ENCODE measurements around the gene DPH5. TPM values are rescaled to one million over a fixed set of nuclear protein-coding genes. Genes with fewer than 3 reads are reported as not detected.

Gene DPH5
- total and polyA plus RNA-seq, 10 of the 15 experiments (the other 5 are each of a cell fraction or from before 2014, with no cell fraction given), result 44.1 to 95.7 (median 66.4) TPM

DNA sequence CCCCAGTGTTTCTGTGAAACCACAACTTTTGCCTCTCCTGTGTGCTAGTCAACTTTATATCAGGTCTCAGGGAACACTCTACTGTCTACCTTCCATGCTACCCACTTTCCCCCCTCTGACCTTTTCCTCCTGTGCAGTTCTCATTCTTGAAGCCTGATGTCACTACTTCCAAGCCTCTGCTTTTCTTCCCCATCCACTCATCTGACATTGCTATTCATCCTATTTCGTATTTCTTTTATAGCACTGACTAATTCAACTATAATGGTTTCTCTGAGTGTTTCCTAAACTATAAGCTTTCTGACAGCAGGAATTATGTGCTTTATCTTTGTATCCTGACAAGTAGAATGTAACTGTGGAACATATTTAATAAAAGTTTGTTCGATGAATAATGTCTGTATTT lies 18.2 kb upstream of the DPH5 start:
- ChIA-PET POLR2A (no interaction called here), SMC1A (ENCODE audit: uncharacterized antibody, unreplicated experiment) (interaction anchor here (1.0 to 2.0 kb wide), 3 partner anchors 8 to 246 kb away, joined by 3 to 7 read pairs (median 5); no protein-coding TSS in a partner anchor)
- WGBS (ENCODE audit: insufficient coverage, insufficient replicate concordance, low lambda C conversion rate, missing lambda C conversion rate), result 95% methylated on average over 2 of the region's 2 CpGs

GRCh38 chr1:101041300-101041699 lies 15.7 kb upstream of the DPH5 start:
- Histone ChIP-seq H3K4me1 (ENCODE audit: control insufficient read depth, insufficient read depth, low read length) (no peaks in the 10 kb centered on the region), H2AFZ (ENCODE audit: control insufficient read depth, low read depth, low read length) (no peak overlapping the region), H3K9me3 (replicated peaks; ENCODE audit: control insufficient read depth, insufficient read depth, low read length) (peaks cover 21% of the 10 kb centered on the region), H3K4me3 (no peak overlapping the region), H3K27me3 (replicated peaks in 1 of 2; ENCODE audit: control insufficient read depth in 2 of 2, insufficient read depth in 2 of 2, low read length in 1 of 2) (no peaks in the 10 kb centered on the region), H3K4me2 (ENCODE audit: control insufficient read depth, insufficient read depth) (no peak overlapping the region), H3K36me3 (ENCODE audit: control insufficient read depth in 2 of 2, insufficient read depth in 2 of 2, low read length in 1 of 2) (peaks cover 0 to 13% of the 10 kb centered on the region in 2 experiments), H3K27ac (ENCODE audit: control insufficient read depth, insufficient read depth) (no peak overlapping the region), H3K9ac (ENCODE audit: control insufficient read depth, insufficient read depth, low read length) (no peak overlapping the region), H3K79me2 (ENCODE audit: control insufficient read depth, insufficient read depth, low read length) (no peaks in the 10 kb centered on the region), H4K20me1 (ENCODE audit: control insufficient read depth, insufficient read depth) (no peaks in the 10 kb centered on the region)
- ChIA-PET POLR2A (no interaction called here), CTCF (no interaction called here), SMC1A (ENCODE audit: uncharacterized antibody, unreplicated experiment) (interaction anchor here (0.6 kb wide), 1 partner anchor 75 kb away, joined by 3 read pairs; no protein-coding TSS in a partner anchor), RAD21 (ENCODE audit: unreplicated experiment) (no interaction called here)
- 100% methylated on average over 1 of the region's 1 CpG for WGBS (ENCODE audit: insufficient coverage, insufficient replicate concordance, low lambda C conversion rate, missing lambda C conversion rate)
- ATAC-seq (no peak), FAIRE-seq (no peak), DNase-seq (ENCODE audit: low read depth, low spot score) (no peak)
- TF ChIP-seq BCL11A (IDR thresholded peaks at IDR 0.05; ENCODE audit: low read depth, low read length) (no peak), SMARCA5 (IDR thresholded peaks at IDR 0.05) (no peak), PAX5 (IDR thresholded peaks at IDR 0.05; ENCODE audit: borderline replicate concordance, low read depth, low read length) (no peak), BACH1 (IDR thresholded peaks at IDR 0.05; ENCODE audit: borderline replicate concordance) (no peak), CHD2 (IDR thresholded peaks at IDR 0.05; ENCODE audit: borderline replicate concordance, low read depth, low read length) (no peak), NRF1 (conservative IDR thresholded peaks at IDR 0.05; ENCODE audit: low read depth, low read length) (no peak), ZNF274 (IDR thresholded peaks at IDR 0.05; ENCODE audit: insufficient read depth, insufficient read length) (no peak), SP1 (IDR thresholded peaks at IDR 0.05; ENCODE audit: low read depth, low read length) (no peak), STAT3 (IDR thresholded peaks at IDR 0.05; ENCODE audit: low read depth, low read length) (no peak), IRF5 (IDR thresholded peaks at IDR 0.05; ENCODE audit: borderline replicate concordance) (no peak)
- TF ChIP-seq, protein P1, sequence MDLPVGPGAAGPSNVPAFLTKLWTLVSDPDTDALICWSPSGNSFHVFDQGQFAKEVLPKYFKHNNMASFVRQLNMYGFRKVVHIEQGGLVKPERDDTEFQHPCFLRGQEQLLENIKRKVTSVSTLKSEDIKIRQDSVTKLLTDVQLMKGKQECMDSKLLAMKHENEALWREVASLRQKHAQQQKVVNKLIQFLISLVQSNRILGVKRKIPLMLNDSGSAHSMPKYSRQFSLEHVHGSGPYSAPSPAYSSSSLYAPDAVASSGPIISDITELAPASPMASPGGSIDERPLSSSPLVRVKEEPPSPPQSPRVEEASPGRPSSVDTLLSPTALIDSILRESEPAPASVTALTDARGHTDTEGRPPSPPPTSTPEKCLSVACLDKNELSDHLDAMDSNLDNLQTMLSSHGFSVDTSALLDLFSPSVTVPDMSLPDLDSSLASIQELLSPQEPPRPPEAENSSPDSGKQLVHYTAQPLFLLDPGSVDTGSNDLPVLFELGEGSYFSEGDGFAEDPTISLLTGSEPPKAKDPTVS (IDR thresholded peaks at IDR 0.05; ENCODE audit: low read depth, low read length), result no peak
- BruUV-seq (replicated peaks), result no TSS peak
- intact Hi-C loops (cut with micrococcal nuclease; ENCODE audit: unreplicated experiment), result no loop called here
- in situ Hi-C loops (cut with MboI), result no loop called here

More for the DNA sequence above, 18.2 kb upstream of the DPH5 start:
- ChIA-PET RAD21 (ENCODE audit: unreplicated experiment) (no interaction called here), CTCF (no interaction called here)
- TF ChIP-seq RAD21 (IDR thresholded peaks at IDR 0.05; ENCODE audit: insufficient read depth, low read depth, low read length), result peak; percentile 32; the same call in 1 of the 2 replicates
- TF ChIP-seq PML (IDR thresholded peaks at IDR 0.05; ENCODE audit: low read length), result no peak
- no peak for TF ChIP-seq EZH2 (IDR thresholded peaks at IDR 0.05; ENCODE audit: borderline replicate concordance, control insufficient read depth, low read depth, low read length)
- Histone ChIP-seq H3K4me3 (no peak overlapping the region), H3K4me2 (ENCODE audit: control insufficient read depth, insufficient read depth) (no peak overlapping the region), H3K36me3 (ENCODE audit: control insufficient read depth in 2 of 2, insufficient read depth in 2 of 2, low read length in 1 of 2) (peaks cover 0 to 13% of the 10 kb centered on the region in 2 experiments), H3K27ac (ENCODE audit: control insufficient read depth, insufficient read depth) (no peak overlapping the region), H2AFZ (ENCODE audit: control insufficient read depth, low read depth, low read length) (no peak overlapping the region), H3K9ac (ENCODE audit: control insufficient read depth, insufficient read depth, low read length) (no peak overlapping the region), H3K27me3 (replicated peaks in 1 of 2; ENCODE audit: control insufficient read depth in 2 of 2, insufficient read depth in 2 of 2, low read length in 1 of 2) (no peaks in the 10 kb centered on the region), H4K20me1 (ENCODE audit: control insufficient read depth, insufficient read depth) (no peaks in the 10 kb centered on the region), H3K79me2 (ENCODE audit: control insufficient read depth, insufficient read depth, low read length) (no peaks in the 10 kb centered on the region), H3K4me1 (ENCODE audit: control insufficient read depth, insufficient read depth, low read length) (no peaks in the 10 kb centered on the region), H3K9me3 (replicated peaks; ENCODE audit: control insufficient read depth, insufficient read depth, low read length) (peaks cover 20% of the 10 kb centered on the region)
- intact Hi-C loops (cut with micrococcal nuclease; ENCODE audit: unreplicated experiment) (no loop called here), in situ Hi-C loops (cut with MboI) (no loop called here)
- no peak for DNase-seq (ENCODE audit: low read depth, low spot score)
- no TSS peak for BruUV-seq (replicated peaks)
- no peak for ATAC-seq
- no peak for FAIRE-seq

All from GM12878 (cell line).